Stimulated activated effector memory CD8-positive, alpha-beta T cell treated with anti-CD3 and anti-CD28 coated beads, Interleukin-12 subunit alpha, Interleukin-12 subunit beta, amount 100 ng/mL, for 72 hours (primary cell): Measurements from ENCODE around the gene NAA16.
"Not testable (repeated sequence)": the region's sequence is repeated elsewhere in the genome, so short reads cannot be mapped to it uniquely, and the experiment has no call there.

Source experiments
- ATAC-seq: fragments of 150-1000 bp; cut with Tn5 transposase; 2 replicates; pipeline ENCODE4 v1.10.0; 2021
- DNase-seq, 2 donors: peaks; one replicate each; pipeline ENCODE4 v3.0.0; 2021 to 2022; ENCODE audit warnings: low spot score in 2 of 2
- H3K27ac Mint-ChIP-seq: one replicate; pipeline ENCODE4 v1.8.0; 2022; ENCODE audit warnings: mild to moderate bottlenecking, mixed read lengths
- H3K36me3 Mint-ChIP-seq: one replicate; pipeline ENCODE4 v1.8.0; 2022; ENCODE audit warnings: mild to moderate bottlenecking, mixed read lengths
- H3K4me1 Mint-ChIP-seq: one replicate; pipeline ENCODE4 v1.8.0; 2022; ENCODE audit warnings: mixed read lengths
- H3K4me3 Mint-ChIP-seq: one replicate; pipeline ENCODE4 v1.8.0; 2022; ENCODE audit warnings: mild to moderate bottlenecking, mixed read lengths
- H3K9me3 Mint-ChIP-seq: one replicate; pipeline ENCODE4 v1.8.0; 2022; ENCODE audit warnings: mixed read lengths

The NAA16 gene

GRCh38 chr13:41310963-41311405 is at the start of gene NAA16:
TSS of gene NAA16 (plus strand) at chr13:41311267. CDS start at chr13:41311529, 262 bp downstream.
- DNase-seq = peak; percentile 98 to 99
- ATAC-seq = peak; percentile 94
- H3K36me3 Mint-ChIP-seq = peaks cover 21% of the 10 kb centered on the region
- H3K9me3 Mint-ChIP-seq = no peaks in the 10 kb centered on the region
- peak within 1 kb of the TSS; percentile 95 for H3K27ac Mint-ChIP-seq
- peak within 1 kb of the TSS; percentile 90 for H3K4me3 Mint-ChIP-seq
- peaks cover 23% of the 10 kb centered on the region for H3K4me1 Mint-ChIP-seq

DNA sequence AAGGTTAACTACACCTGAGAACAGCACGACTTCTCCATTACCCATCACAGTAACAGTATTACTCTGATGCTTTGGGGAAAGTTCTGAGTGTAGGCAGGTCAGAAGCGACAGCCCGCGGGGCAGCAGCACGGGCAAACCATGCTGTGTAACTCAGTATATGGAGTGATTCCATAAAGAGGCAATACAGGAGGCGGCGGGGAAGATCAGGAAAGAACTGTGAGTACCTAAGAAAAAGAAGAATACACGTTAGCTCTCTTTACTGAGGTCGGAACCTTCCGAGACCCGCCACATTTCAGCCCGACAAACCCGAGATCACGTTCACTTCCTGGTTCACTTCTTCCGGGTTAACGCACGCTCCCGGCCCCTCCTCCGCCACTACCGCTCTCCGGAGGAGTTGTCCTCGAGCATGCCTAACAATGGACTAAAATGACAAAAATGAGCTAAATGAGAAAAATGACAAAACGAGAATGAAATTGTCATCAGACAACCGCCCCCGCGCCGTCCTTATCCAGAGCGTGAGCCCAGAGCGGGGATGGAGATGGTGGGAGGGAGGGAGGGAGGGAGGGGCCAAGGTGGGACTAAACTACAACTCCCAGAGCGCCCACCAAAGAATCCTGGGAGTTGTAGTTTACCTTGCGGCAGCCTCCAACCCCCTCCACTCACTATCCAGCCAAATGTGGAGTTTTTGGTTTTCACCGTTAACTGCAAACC is 47.7 kb upstream of the NAA16 start, which contains the start of gene MTRF1:
MTRF1 (minus strand) TSS at position 316 of the 711 bp plus-strand sequence. CDS start 2,669 bp downstream, outside the sequence.
- H3K9me3 Mint-ChIP-seq = peaks cover 2% of the 10 kb centered on the region
- H3K4me3 Mint-ChIP-seq = peak within 1 kb of the TSS; percentile 94
- H3K36me3 Mint-ChIP-seq = peaks cover 50% of the 10 kb centered on the region
- peaks cover 5% of the 10 kb centered on the region for H3K4me1 Mint-ChIP-seq
- peak within 1 kb of the TSS; percentile 97 for H3K27ac Mint-ChIP-seq
- peak; percentile 94 for ATAC-seq
- peak; percentile 59 to 91 for DNase-seq

DNA sequence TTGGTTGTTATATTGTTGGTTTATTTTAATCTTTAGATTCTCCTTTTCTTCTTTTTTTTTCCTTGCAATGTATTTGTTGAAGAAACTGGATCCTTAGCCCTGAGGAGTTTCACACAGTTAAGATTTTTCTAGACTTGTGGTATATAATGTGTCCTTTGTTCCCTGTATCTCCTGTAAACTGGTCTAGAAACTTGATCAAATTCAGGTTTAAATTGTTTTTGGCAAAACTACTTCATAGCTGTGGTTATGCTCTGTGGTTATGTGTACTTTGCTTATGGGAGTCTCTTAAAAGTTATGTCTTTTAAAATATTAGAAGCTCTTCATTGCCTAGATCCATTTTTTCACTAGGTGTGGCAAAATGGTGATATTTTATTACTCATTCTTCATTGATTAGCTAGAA is 44.0 kb upstream of the NAA16 start:
- peaks cover 13% of the 10 kb centered on the region for H3K36me3 Mint-ChIP-seq
- H3K4me3 Mint-ChIP-seq = no peak overlapping the region
- no peak for ATAC-seq
- DNase-seq = no peak
- H3K4me1 Mint-ChIP-seq = peaks cover 6% of the 10 kb centered on the region
- H3K9me3 Mint-ChIP-seq = peaks cover 5% of the 10 kb centered on the region
- H3K27ac Mint-ChIP-seq = no peak overlapping the region

DNA sequence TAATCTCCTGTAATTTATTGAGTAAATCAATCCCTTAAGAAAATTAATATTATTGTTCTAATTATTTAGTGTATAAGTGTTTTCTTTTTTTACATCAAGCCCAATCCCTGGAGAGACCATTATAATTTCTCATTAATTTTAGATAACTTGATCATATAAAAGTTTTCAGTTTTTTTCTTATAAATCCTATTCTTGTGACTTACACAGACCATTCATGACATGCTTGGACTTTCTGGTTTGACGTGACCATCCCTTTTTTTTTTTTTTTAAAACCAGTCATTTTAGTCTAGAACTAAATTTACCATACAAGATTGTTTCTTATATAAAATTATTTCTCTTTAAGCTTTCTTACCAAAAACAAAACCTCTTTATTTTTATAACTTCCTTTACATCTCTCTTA is 42.3 kb upstream of the NAA16 start:
- Mint-ChIP-seq H3K27ac (no peak overlapping the region), H3K9me3 (peaks cover 5% of the 10 kb centered on the region), H3K36me3 (no peaks in the 10 kb centered on the region), H3K4me3 (no peak overlapping the region), H3K4me1 (peaks cover 8% of the 10 kb centered on the region)
- ATAC-seq = no peak
- no peak for DNase-seq

DNA sequence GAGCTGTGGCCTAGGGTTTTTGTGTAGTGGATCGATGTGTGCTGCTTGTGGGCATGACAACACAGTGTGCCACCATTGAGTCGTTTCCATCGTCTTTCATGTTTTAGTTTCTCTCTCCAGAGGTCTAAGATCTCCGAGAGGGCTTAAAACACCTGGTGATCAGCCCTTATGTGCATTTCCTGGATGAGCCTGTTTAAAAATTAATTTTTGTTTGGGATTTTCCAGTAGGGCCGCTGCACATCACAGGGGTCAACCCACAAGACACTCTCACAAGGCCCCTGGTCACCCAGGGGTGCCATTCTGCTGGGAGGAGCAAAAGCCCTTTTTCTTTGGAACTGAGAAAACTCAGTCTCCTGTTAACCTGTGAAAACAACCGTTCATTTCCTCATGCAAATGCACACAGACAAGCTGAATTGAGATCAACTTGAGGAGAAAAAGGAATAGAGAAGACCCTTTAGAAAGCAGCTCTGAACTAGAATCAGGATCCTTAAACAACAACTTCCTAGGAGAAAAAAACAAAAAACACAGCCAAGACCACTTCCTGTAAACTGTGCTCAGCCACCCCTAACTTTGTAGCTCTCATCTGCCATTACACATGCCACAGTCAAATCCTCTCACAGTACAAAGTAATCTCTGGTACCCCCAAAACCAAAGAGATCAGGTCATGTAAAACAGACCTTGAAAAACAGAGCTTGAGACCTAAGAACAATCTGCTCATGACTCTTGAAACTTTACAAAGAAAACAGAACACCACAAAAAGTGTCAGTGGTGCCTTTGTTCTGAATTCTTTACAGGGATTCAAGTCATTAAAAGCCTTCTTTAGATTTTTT is 39.4 kb upstream of the NAA16 start:
- no peak for ATAC-seq
- Mint-ChIP-seq H3K9me3 (peaks cover 5% of the 10 kb centered on the region), H3K4me1 (peaks cover 8% of the 10 kb centered on the region), H3K4me3 (no peak overlapping the region), H3K36me3 (no peaks in the 10 kb centered on the region), H3K27ac (peak overlapping the region; percentile 53)
- no peak for DNase-seq

GRCh38 chr13:41273831-41274441 is 37.1 kb upstream of the NAA16 start:
- Mint-ChIP-seq H3K4me1 (peaks cover 8% of the 10 kb centered on the region), H3K27ac (no peak overlapping the region), H3K36me3 (no peaks in the 10 kb centered on the region), H3K9me3 (no peaks in the 10 kb centered on the region), H3K4me3 (no peak overlapping the region)
- ATAC-seq = no peak
- no peak for DNase-seq

DNA sequence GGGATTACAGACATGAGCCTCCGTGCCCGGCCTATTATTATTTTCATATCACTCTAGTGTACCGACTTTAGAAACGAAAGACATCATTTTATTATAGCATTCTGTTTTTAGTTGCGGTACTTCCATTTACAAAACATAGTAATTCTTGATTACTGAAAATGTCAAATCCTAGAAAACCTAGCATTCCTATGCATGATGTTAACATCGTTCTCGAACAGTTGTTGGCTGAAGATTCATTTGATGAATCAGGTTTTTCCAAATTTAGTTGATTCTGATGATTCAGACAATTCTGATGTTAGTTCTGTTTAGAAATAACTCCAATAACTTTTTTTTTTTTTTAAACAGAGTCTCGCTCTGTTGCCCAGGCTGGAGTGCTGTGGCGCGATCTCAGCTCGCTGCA is 36.2 kb upstream of the NAA16 start:
- ATAC-seq = no peak
- Mint-ChIP-seq H3K4me3 (no peak overlapping the region), H3K4me1 (peaks cover 8% of the 10 kb centered on the region), H3K9me3 (no peaks in the 10 kb centered on the region), H3K27ac (no peak overlapping the region), H3K36me3 (no peaks in the 10 kb centered on the region)
- no peak for DNase-seq

- no peak for DNase-seq
- no peak for ATAC-seq
- Mint-ChIP-seq H3K27ac (no peak overlapping the region), H3K36me3 (no peaks in the 10 kb centered on the region), H3K4me3 (no peak overlapping the region), H3K9me3 (no peaks in the 10 kb centered on the region), H3K4me1 (peaks cover 4% of the 10 kb centered on the region)
These were observed 34.2 kb upstream of the NAA16 start for GRCh38 chr13:41276824-41277223.

GRCh38 chr13:41279156-41279555 is 31.9 kb upstream of the NAA16 start:
- H3K36me3 Mint-ChIP-seq, ATAC-seq, H3K27ac Mint-ChIP-seq, H3K4me3 Mint-ChIP-seq, H3K4me1 Mint-ChIP-seq, DNase-seq, H3K9me3 Mint-ChIP-seq: not testable (repeated sequence)

DNA sequence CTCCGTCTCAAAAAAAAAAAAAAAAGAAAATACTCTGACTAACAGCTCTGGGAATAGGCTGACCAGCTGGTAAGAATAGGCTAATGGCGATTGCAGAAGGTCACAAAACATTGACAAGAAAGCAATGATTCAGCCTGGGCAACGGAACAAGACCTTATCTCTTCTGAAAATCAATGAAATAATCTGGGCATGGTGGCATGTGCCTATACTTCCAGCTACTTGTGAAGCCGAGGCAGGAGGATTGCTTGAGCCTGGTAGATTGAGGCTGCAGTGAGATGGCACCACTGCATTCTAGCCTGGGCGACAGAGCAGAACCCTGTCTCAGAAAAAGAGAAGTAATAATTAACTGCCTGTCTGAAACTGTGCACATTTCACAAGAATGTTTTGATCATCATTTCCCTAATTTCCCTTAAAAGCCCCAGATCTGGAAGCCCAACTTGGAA is 28.9 kb upstream of the NAA16 start:
- ATAC-seq (no peak), DNase-seq (no peak)
- Mint-ChIP-seq H3K27ac (no peak overlapping the region), H3K4me3 (no peak overlapping the region), H3K9me3 (no peaks in the 10 kb centered on the region), H3K36me3 (no peaks in the 10 kb centered on the region), H3K4me1 (peaks cover 9% of the 10 kb centered on the region)

- no peaks in the 10 kb centered on the region for H3K36me3 Mint-ChIP-seq
- H3K9me3 Mint-ChIP-seq = no peaks in the 10 kb centered on the region
- H3K4me1 Mint-ChIP-seq = peaks cover 9% of the 10 kb centered on the region
- H3K4me3 Mint-ChIP-seq = no peak overlapping the region
- no peak overlapping the region for H3K27ac Mint-ChIP-seq
- ATAC-seq (peak; percentile 36), DNase-seq (no peak)
These were observed 26.4 kb upstream of the NAA16 start for GRCh38 chr13:41284512-41285288.

GRCh38 chr13:41286370-41286769 is 24.7 kb upstream of the NAA16 start:
- H3K27ac Mint-ChIP-seq = no peak overlapping the region
- no peaks in the 10 kb centered on the region for H3K36me3 Mint-ChIP-seq
- H3K9me3 Mint-ChIP-seq = no peaks in the 10 kb centered on the region
- ATAC-seq = no peak
- H3K4me3 Mint-ChIP-seq = no peak overlapping the region
- no peak for DNase-seq
- H3K4me1 Mint-ChIP-seq = peaks cover 9% of the 10 kb centered on the region

GRCh38 chr13:41289463-41289881 is 21.6 kb upstream of the NAA16 start:
- ATAC-seq (no peak), DNase-seq (peak in 1 of 2 donors; percentile 12)
- Mint-ChIP-seq H3K4me3 (no peak overlapping the region), H3K4me1 (peaks cover 9% of the 10 kb centered on the region), H3K27ac (no peak overlapping the region), H3K9me3 (no peaks in the 10 kb centered on the region), H3K36me3 (no peaks in the 10 kb centered on the region)

DNA sequence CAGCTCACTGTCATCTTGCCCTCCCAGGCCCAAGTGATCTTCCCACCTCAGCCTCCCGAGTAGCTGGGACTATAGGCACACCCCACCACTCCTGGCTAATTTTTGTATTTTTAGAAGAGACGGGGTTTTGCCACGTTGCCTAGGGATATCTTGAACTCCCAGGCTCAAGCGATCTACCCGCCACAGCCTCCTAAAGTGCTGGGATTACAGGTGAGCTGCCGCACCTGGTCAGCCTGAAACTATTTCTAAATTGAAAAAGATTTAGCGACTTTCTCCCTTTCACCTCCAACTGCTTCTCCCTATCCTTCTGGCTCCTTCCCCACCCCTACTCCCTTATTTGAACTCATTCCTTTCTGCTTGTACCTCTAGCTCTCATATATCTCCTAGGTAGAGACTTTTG is 19.8 kb upstream of the NAA16 start:
- Mint-ChIP-seq H3K4me3 (no peak overlapping the region), H3K4me1 (peaks cover 9% of the 10 kb centered on the region), H3K36me3 (no peaks in the 10 kb centered on the region), H3K27ac (no peak overlapping the region), H3K9me3 (no peaks in the 10 kb centered on the region)
- no peak for ATAC-seq
- peak in 1 of 2 donors; percentile 8 for DNase-seq

- Mint-ChIP-seq H3K9me3 (no peaks in the 10 kb centered on the region), H3K4me3 (no peak overlapping the region), H3K36me3 (no peaks in the 10 kb centered on the region), H3K4me1 (no peaks in the 10 kb centered on the region), H3K27ac (no peak overlapping the region)
- ATAC-seq (no peak), DNase-seq (no peak)
These were observed 17.8 kb upstream of the NAA16 start for GRCh38 chr13:41293272-41293671.
